Measurements from ENCODE around the gene SIRT7.

The SIRT7 gene

GRCh38 chr17:81939218-81939617, 21.2 kb upstream of the SIRT7 start:
- no CpG with 5 or more reads among the region's 15 CpGs for WGBS, 2 donors (ENCODE audit: extremely low coverage in 2 of 2, insufficient read length in 2 of 2, insufficient replicate concordance in 1 of 2)
- H3K9ac ChIP-seq (ENCODE audit: low read depth, low read length, poor library complexity), result peak overlapping the region; percentile 70
- DNase-seq (ENCODE audit: low spot score), result no peak

GRCh38 chr17:81935709-81936084, 17.7 kb upstream of the SIRT7 start:
- Histone ChIP-seq H3K4me3 (ENCODE audit: low read length in 2 of 2) (peak overlapping the region in 1 of 2 donors; percentile 9), H3K27me3 (ENCODE audit: control insufficient read depth in 3 of 3, insufficient read depth in 3 of 3, low read depth in 1 of 3, low read length in 3 of 3) (peaks cover 0 to 4% (median 2%) of the 10 kb centered on the region in 3 experiments), H3K36me3 (replicated peaks in 1 of 2; ENCODE audit: control insufficient read depth in 2 of 2, insufficient read depth in 2 of 2, low read length in 2 of 2) (peaks cover 6 to 29% of the 10 kb centered on the region in 2 donors), H3K4ac (ENCODE audit: low read length) (no peak overlapping the region), H2BK15ac (ENCODE audit: low read length) (peak overlapping the region; percentile 81), H4K8ac (ENCODE audit: low read depth, low read length) (no peak overlapping the region), H3K4me2 (ENCODE audit: insufficient read depth, low read length, poor library complexity, severe bottlenecking) (peak overlapping the region; percentile 2), H2BK120ac (ENCODE audit: low read depth, low read length) (no peak overlapping the region), H3K79me1 (ENCODE audit: low read depth, low read length) (peaks cover 13% of the 10 kb centered on the region), H2BK5ac (ENCODE audit: low read length) (peak overlapping the region; percentile 32), H2BK12ac (ENCODE audit: low read length) (no peak overlapping the region), H3K9me3 (replicated peaks in 1 of 2; ENCODE audit: control insufficient read depth in 2 of 2, insufficient read depth in 1 of 2, low read depth in 1 of 2, low read length in 2 of 2) (no peaks in the 10 kb centered on the region), H2AFZ (ENCODE audit: low read length) (no peak overlapping the region), H3K9ac (ENCODE audit: low read depth, low read length, poor library complexity) (no peak overlapping the region), H3K18ac (ENCODE audit: low read length) (no peak overlapping the region), H3K27ac (replicated peaks; ENCODE audit: low read length) (no peak overlapping the region), H4K91ac (ENCODE audit: low read depth, low read length, poor library complexity) (no peak overlapping the region), H3K23ac (ENCODE audit: low read depth, low read length, poor library complexity) (no peak overlapping the region), H3K4me1 (ENCODE audit: control insufficient read depth in 2 of 2, insufficient read depth in 1 of 2, low read depth in 1 of 2, low read length in 2 of 2) (peaks cover 5 to 6% of the 10 kb centered on the region in 2 donors), H3K14ac (ENCODE audit: low read length) (no peak overlapping the region), H2AK5ac (ENCODE audit: low read depth, low read length) (peak overlapping the region; percentile 42)
- no peak for DNase-seq (ENCODE audit: low spot score)
- WGBS, 2 donors (ENCODE audit: extremely low coverage in 2 of 2, insufficient read length in 2 of 2, insufficient replicate concordance in 1 of 2), result no CpG with 5 or more reads among the region's 6 CpGs

More at GRCh38 chr17:81939218-81939617, 21.2 kb upstream of the SIRT7 start:
- peak overlapping the region; percentile 48 for H3K18ac ChIP-seq (ENCODE audit: low read length)
- H3K79me1 ChIP-seq (ENCODE audit: low read depth, low read length), result peaks cover 13% of the 10 kb centered on the region
- H3K4me1 ChIP-seq (ENCODE audit: control insufficient read depth in 2 of 2, insufficient read depth in 1 of 2, low read depth in 1 of 2, low read length in 2 of 2), result peaks cover 13 to 14% of the 10 kb centered on the region in 2 donors
- peaks cover 0 to 4% (median 2%) of the 10 kb centered on the region in 3 experiments for H3K27me3 ChIP-seq (ENCODE audit: control insufficient read depth in 3 of 3, insufficient read depth in 3 of 3, low read depth in 1 of 3, low read length in 3 of 3)
- peak overlapping the region; percentile 47 for H2BK120ac ChIP-seq (ENCODE audit: low read depth, low read length)
- H2BK15ac ChIP-seq (ENCODE audit: low read length), result peak overlapping the region; percentile 100
- peak overlapping the region; percentile 97 for H2BK12ac ChIP-seq (ENCODE audit: low read length)
- no peak overlapping the region for H4K91ac ChIP-seq (ENCODE audit: low read depth, low read length, poor library complexity)
- H3K14ac ChIP-seq (ENCODE audit: low read length), result no peak overlapping the region
- H3K4me2 ChIP-seq (ENCODE audit: insufficient read depth, low read length, poor library complexity, severe bottlenecking), result no peak overlapping the region
- no peak overlapping the region for H3K4me3 ChIP-seq (ENCODE audit: low read length in 2 of 2)
- H2AK5ac ChIP-seq (ENCODE audit: low read depth, low read length), result peak overlapping the region; percentile 47
- no peak overlapping the region for H3K27ac ChIP-seq (replicated peaks; ENCODE audit: low read length)
- H3K9me3 ChIP-seq (replicated peaks in 1 of 2; ENCODE audit: control insufficient read depth in 2 of 2, insufficient read depth in 1 of 2, low read depth in 1 of 2, low read length in 2 of 2), result no peaks in the 10 kb centered on the region
- H2AFZ ChIP-seq (ENCODE audit: low read length), result peak overlapping the region; percentile 74
- H3K23ac ChIP-seq (ENCODE audit: low read depth, low read length, poor library complexity), result peak overlapping the region; percentile 80
- H3K4ac ChIP-seq (ENCODE audit: low read length), result peak overlapping the region; percentile 37
- peaks cover 3 to 14% of the 10 kb centered on the region in 2 donors for H3K36me3 ChIP-seq (replicated peaks in 1 of 2; ENCODE audit: control insufficient read depth in 2 of 2, insufficient read depth in 2 of 2, low read length in 2 of 2)
- H4K8ac ChIP-seq (ENCODE audit: low read depth, low read length), result no peak overlapping the region
- H2BK5ac ChIP-seq (ENCODE audit: low read length), result peak overlapping the region; percentile 84

- no peaks in the 10 kb centered on the region for H3K9me3 ChIP-seq (replicated peaks in 1 of 2; ENCODE audit: control insufficient read depth in 2 of 2, insufficient read depth in 1 of 2, low read depth in 1 of 2, low read length in 2 of 2)
- no peak overlapping the region for H3K4ac ChIP-seq (ENCODE audit: low read length)
- H2BK12ac ChIP-seq (ENCODE audit: low read length), result no peak overlapping the region
- H3K36me3 ChIP-seq (replicated peaks in 1 of 2; ENCODE audit: control insufficient read depth in 2 of 2, insufficient read depth in 2 of 2, low read length in 2 of 2), result peaks cover 6 to 29% of the 10 kb centered on the region in 2 donors
- no peak overlapping the region for H2BK120ac ChIP-seq (ENCODE audit: low read depth, low read length)
- H3K79me1 ChIP-seq (ENCODE audit: low read depth, low read length), result peaks cover 13% of the 10 kb centered on the region
- H3K4me1 ChIP-seq (ENCODE audit: control insufficient read depth in 2 of 2, insufficient read depth in 1 of 2, low read depth in 1 of 2, low read length in 2 of 2), result peaks cover 5 to 6% of the 10 kb centered on the region in 2 donors
- no peak overlapping the region for H3K14ac ChIP-seq (ENCODE audit: low read length)
- peak overlapping the region; percentile 92 for H3K23ac ChIP-seq (ENCODE audit: low read depth, low read length, poor library complexity)
- peak overlapping the region; percentile 44 for H2BK5ac ChIP-seq (ENCODE audit: low read length)
- H3K9ac ChIP-seq (ENCODE audit: low read depth, low read length, poor library complexity), result peak overlapping the region; percentile 55
- no peak for DNase-seq (ENCODE audit: low spot score)
- peaks cover 0 to 4% (median 0%) of the 10 kb centered on the region in 3 experiments for H3K27me3 ChIP-seq (ENCODE audit: control insufficient read depth in 3 of 3, insufficient read depth in 3 of 3, low read depth in 1 of 3, low read length in 3 of 3)
- H2AFZ ChIP-seq (ENCODE audit: low read length), result no peak overlapping the region
- H3K27ac ChIP-seq (replicated peaks; ENCODE audit: low read length), result no peak overlapping the region
- peak overlapping the region; percentile 81 for H2BK15ac ChIP-seq (ENCODE audit: low read length)
- H3K4me2 ChIP-seq (ENCODE audit: insufficient read depth, low read length, poor library complexity, severe bottlenecking), result peak overlapping the region; percentile 2
- H4K91ac ChIP-seq (ENCODE audit: low read depth, low read length, poor library complexity), result no peak overlapping the region
- no CpG with 5 or more reads among the region's 38 CpGs for WGBS, 2 donors (ENCODE audit: extremely low coverage in 2 of 2, insufficient read length in 2 of 2, insufficient replicate concordance in 1 of 2)
- no peak overlapping the region for H4K8ac ChIP-seq (ENCODE audit: low read depth, low read length)
- peak overlapping the region; percentile 42 for H2AK5ac ChIP-seq (ENCODE audit: low read depth, low read length)
- peak overlapping the region in 1 of 2 donors; percentile 13 for H3K4me3 ChIP-seq (ENCODE audit: low read length in 2 of 2)
- peak overlapping the region; percentile 13 for H3K18ac ChIP-seq (ENCODE audit: low read length)
Measured at GRCh38 chr17:81934850-81935708, 17.1 kb upstream of the SIRT7 start.

GRCh38 chr17:81934098-81934757, 16.3 kb upstream of the SIRT7 start:
- no CpG with 5 or more reads among the region's 23 CpGs for WGBS, 2 donors (ENCODE audit: extremely low coverage in 2 of 2, insufficient read length in 2 of 2, insufficient replicate concordance in 1 of 2)

More at GRCh38 chr17:81934098-81934757, 16.3 kb upstream of the SIRT7 start:
- no peak for DNase-seq (ENCODE audit: low spot score)
- Histone ChIP-seq H3K9me3 (replicated peaks in 1 of 2; ENCODE audit: control insufficient read depth in 2 of 2, insufficient read depth in 1 of 2, low read depth in 1 of 2, low read length in 2 of 2) (no peaks in the 10 kb centered on the region), H3K18ac (ENCODE audit: low read length) (no peak overlapping the region), H3K4me2 (ENCODE audit: insufficient read depth, low read length, poor library complexity, severe bottlenecking) (no peak overlapping the region), H3K27me3 (ENCODE audit: control insufficient read depth in 3 of 3, insufficient read depth in 3 of 3, low read depth in 1 of 3, low read length in 3 of 3) (peaks cover 0 to 3% (median 0%) of the 10 kb centered on the region in 3 experiments), H3K9ac (ENCODE audit: low read depth, low read length, poor library complexity) (no peak overlapping the region), H2BK120ac (ENCODE audit: low read depth, low read length) (no peak overlapping the region), H3K27ac (replicated peaks; ENCODE audit: low read length) (no peak overlapping the region), H3K23ac (ENCODE audit: low read depth, low read length, poor library complexity) (no peak overlapping the region), H3K79me1 (ENCODE audit: low read depth, low read length) (peaks cover 16% of the 10 kb centered on the region), H2BK5ac (ENCODE audit: low read length) (peak overlapping the region; percentile 44), H4K8ac (ENCODE audit: low read depth, low read length) (no peak overlapping the region), H3K36me3 (replicated peaks in 1 of 2; ENCODE audit: control insufficient read depth in 2 of 2, insufficient read depth in 2 of 2, low read length in 2 of 2) (peaks cover 6 to 29% of the 10 kb centered on the region in 2 donors), H2AFZ (ENCODE audit: low read length) (no peak overlapping the region), H2BK12ac (ENCODE audit: low read length) (no peak overlapping the region), H3K4me3 (ENCODE audit: low read length in 2 of 2) (no peak overlapping the region), H4K91ac (ENCODE audit: low read depth, low read length, poor library complexity) (no peak overlapping the region), H2BK15ac (ENCODE audit: low read length) (no peak overlapping the region), H3K4ac (ENCODE audit: low read length) (no peak overlapping the region), H3K14ac (ENCODE audit: low read length) (no peak overlapping the region), H2AK5ac (ENCODE audit: low read depth, low read length) (no peak overlapping the region), H3K4me1 (ENCODE audit: control insufficient read depth in 2 of 2, insufficient read depth in 1 of 2, low read depth in 1 of 2, low read length in 2 of 2) (peaks cover 5 to 6% of the 10 kb centered on the region in 2 donors)
